OCI-LY1 (cell line): Measurements from ENCODE around the gene DOCK3.

ENCODE experiments used
- H2AFZ ChIP-seq: fragments of 200-600 bp; sonication (generic), shearing (Covaris generic); 2 replicates; pipeline ENCODE4 v1.6.0; 2014; ENCODE audit warnings: antibody characterized with exemption, mild to moderate bottlenecking, low read length
- H3F3A ChIP-seq: fragments of 200-600 bp; sonication (generic), shearing (Covaris generic); 2 replicates; pipeline ENCODE4 v1.6.0; 2014; ENCODE audit warnings: mild to moderate bottlenecking, antibody characterized with exemption, low read length, moderate library complexity; ENCODE audit not compliant: insufficient read depth
- H3K27ac ChIP-seq: fragments of 200-600 bp; sonication (generic); 2 replicates; pipeline ENCODE4 v1.5.1; 2014; ENCODE audit warnings: low read length, mixed run types, mild to moderate bottlenecking, low read depth; ENCODE audit not compliant: poor library complexity, severe bottlenecking
- H3K27me3 ChIP-seq: fragments of 200-600 bp; sonication (generic); 2 replicates; pipeline ENCODE4 v1.6.0; 2014; ENCODE audit warnings: antibody characterized with exemption, mild to moderate bottlenecking, low read length, moderate library complexity; ENCODE audit not compliant: insufficient read depth
- H3K36me3 ChIP-seq: fragments of 200-600 bp; sonication (generic); 2 replicates; pipeline ENCODE4 v1.6.1; 2014; ENCODE audit warnings: mild to moderate bottlenecking, antibody characterized with exemption, low read length, moderate library complexity, mixed read lengths; ENCODE audit not compliant: insufficient read depth
- H3K4me1 ChIP-seq: fragments of 200-600 bp; sonication (generic); 2 replicates; pipeline ENCODE4 v1.5.1; 2014; ENCODE audit warnings: mild to moderate bottlenecking, low read length, moderate library complexity; ENCODE audit not compliant: insufficient read depth, severe bottlenecking
- H3K4me2 ChIP-seq: fragments of 200-600 bp; sonication (generic), shearing (Covaris generic); 2 replicates; pipeline ENCODE4 v1.6.1; 2014; ENCODE audit warnings: low read length
- H3K4me3 ChIP-seq: fragments of 200-600 bp; sonication (generic); 2 replicates; pipeline ENCODE4 v1.5.1; 2014; ENCODE audit warnings: low read length, low read depth, mild to moderate bottlenecking, mixed read lengths; ENCODE audit not compliant: poor library complexity, severe bottlenecking
- H3K79me2 ChIP-seq: fragments of 200-600 bp; shearing (Covaris generic); 2 replicates; pipeline ENCODE4 v1.6.1; 2016; ENCODE audit warnings: mixed run types, low read length, mixed read lengths; ENCODE audit not compliant: insufficient read depth
- H3K9ac ChIP-seq: fragments of 200-600 bp; sonication (generic), shearing (Covaris generic); 2 replicates; pipeline ENCODE4 v1.6.1; 2014; ENCODE audit warnings: mild to moderate bottlenecking, low read length, mixed read lengths
- H3K9me2 ChIP-seq: fragments of 200-600 bp; sonication (generic), shearing (Covaris generic); 2 replicates; pipeline ENCODE4 v1.6.1; 2014; ENCODE audit warnings: low read depth, mild to moderate bottlenecking, low read length, mixed read lengths
- H3K9me3 ChIP-seq: fragments of 200-600 bp; shearing (Covaris generic); 2 replicates; pipeline ENCODE4 v1.6.1; 2014; ENCODE audit warnings: low read length, mixed read lengths
- H4K20me1 ChIP-seq: fragments of 200-600 bp; sonication (generic), shearing (Covaris generic); 2 replicates; pipeline ENCODE4 v1.6.0; 2016; ENCODE audit warnings: mild to moderate bottlenecking, low read length; ENCODE audit not compliant: insufficient read depth
- EZH2 ChIP-seq: fragments of 200-600 bp; sonication (generic), shearing (Covaris generic); IDR thresholded peaks from 2 replicates; pipeline ENCODE4 v1.8.0; 2017; ENCODE audit warnings: borderline replicate concordance, mixed run types, mild to moderate bottlenecking, antibody characterized with exemption, low read length, moderate library complexity, mixed read lengths
- TF ChIP-seq, protein P1 (sequence below): fragments of 200-600 bp; sonication (generic), shearing (Covaris generic); IDR thresholded peaks from 2 replicates; pipeline ENCODE4 v1.5.1; 2017; ENCODE audit warnings: mild to moderate bottlenecking, antibody characterized with exemption, low read length, moderate library complexity, mixed read lengths

Gene DOCK3

DNA sequence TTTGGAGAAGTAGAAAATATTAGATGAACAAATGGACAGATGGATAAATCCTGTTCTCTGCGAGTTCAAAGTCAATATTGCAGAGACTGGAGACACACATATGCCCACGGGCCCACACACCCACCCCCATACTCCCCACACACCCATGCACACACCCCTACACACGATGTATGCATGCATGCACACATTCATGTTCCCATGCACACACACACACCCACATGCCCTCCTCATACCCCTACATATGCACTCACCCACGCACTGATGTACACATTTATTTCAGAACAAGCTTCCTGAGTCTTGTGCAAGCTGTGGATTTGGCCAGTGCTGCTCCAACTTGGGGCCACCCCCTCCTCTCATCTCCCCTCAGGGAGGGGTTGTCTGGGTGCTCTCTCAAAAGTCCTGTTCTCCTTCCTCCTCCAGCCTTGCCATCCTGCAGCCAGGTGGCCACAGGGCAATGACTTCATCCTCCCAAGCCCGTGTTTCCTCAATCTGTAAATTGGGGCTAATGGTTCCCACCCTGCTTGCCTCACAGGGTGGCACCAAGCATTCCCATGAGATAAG is 41.4 kb upstream of the DOCK3 start:
- Histone ChIP-seq H3K9me2 (no peaks in the 10 kb centered on the region), H3K27ac (no peak overlapping the region), H3K9ac (no peak overlapping the region), H2AFZ (no peak overlapping the region), H3K36me3 (no peaks in the 10 kb centered on the region), H3K9me3 (no peaks in the 10 kb centered on the region), H3K4me2 (no peak overlapping the region), H4K20me1 (no peaks in the 10 kb centered on the region), H3K4me1 (no peaks in the 10 kb centered on the region), H3K4me3 (no peak overlapping the region), H3K27me3 (no peaks in the 10 kb centered on the region), H3F3A (no peaks in the 10 kb centered on the region), H3K79me2 (no peaks in the 10 kb centered on the region)
- TF ChIP-seq, protein P1, sequence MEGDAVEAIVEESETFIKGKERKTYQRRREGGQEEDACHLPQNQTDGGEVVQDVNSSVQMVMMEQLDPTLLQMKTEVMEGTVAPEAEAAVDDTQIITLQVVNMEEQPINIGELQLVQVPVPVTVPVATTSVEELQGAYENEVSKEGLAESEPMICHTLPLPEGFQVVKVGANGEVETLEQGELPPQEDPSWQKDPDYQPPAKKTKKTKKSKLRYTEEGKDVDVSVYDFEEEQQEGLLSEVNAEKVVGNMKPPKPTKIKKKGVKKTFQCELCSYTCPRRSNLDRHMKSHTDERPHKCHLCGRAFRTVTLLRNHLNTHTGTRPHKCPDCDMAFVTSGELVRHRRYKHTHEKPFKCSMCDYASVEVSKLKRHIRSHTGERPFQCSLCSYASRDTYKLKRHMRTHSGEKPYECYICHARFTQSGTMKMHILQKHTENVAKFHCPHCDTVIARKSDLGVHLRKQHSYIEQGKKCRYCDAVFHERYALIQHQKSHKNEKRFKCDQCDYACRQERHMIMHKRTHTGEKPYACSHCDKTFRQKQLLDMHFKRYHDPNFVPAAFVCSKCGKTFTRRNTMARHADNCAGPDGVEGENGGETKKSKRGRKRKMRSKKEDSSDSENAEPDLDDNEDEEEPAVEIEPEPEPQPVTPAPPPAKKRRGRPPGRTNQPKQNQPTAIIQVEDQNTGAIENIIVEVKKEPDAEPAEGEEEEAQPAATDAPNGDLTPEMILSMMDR, result no peak
- TF ChIP-seq EZH2, result no peak

DNA sequence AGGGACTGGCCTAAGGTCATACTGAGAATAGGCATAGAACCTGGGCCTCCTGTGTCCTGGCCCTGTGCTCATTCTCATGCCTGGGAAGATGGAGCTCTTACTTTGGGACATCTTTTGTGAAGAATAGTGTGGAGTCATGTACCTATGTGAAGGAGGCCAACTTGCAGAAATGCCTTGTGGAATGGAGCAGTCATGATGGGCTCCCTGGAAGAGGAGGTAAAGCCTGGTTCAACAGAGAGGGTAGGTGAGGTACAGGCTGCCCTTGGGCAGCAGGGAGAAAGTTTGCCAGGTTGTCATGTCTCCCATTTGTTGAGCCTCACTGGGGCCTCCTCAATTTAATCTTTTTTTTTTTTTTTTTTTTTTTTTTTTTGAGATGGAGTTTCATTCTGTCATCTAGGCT is 39.7 kb upstream of the DOCK3 start:
- H3K4me1 ChIP-seq, result no peaks in the 10 kb centered on the region
- H3F3A ChIP-seq, result no peaks in the 10 kb centered on the region
- no peak overlapping the region for H3K27ac ChIP-seq
- no peak overlapping the region for H3K4me2 ChIP-seq
- TF ChIP-seq, protein P1, result no peak
- TF ChIP-seq EZH2, result no peak
- no peaks in the 10 kb centered on the region for H3K9me2 ChIP-seq
- H3K27me3 ChIP-seq, result no peaks in the 10 kb centered on the region
- H2AFZ ChIP-seq, result no peak overlapping the region
- no peak overlapping the region for H3K4me3 ChIP-seq
- no peaks in the 10 kb centered on the region for H3K9me3 ChIP-seq
- H3K79me2 ChIP-seq, result no peaks in the 10 kb centered on the region
- H4K20me1 ChIP-seq, result no peaks in the 10 kb centered on the region
- no peak overlapping the region for H3K9ac ChIP-seq
- no peaks in the 10 kb centered on the region for H3K36me3 ChIP-seq

DNA sequence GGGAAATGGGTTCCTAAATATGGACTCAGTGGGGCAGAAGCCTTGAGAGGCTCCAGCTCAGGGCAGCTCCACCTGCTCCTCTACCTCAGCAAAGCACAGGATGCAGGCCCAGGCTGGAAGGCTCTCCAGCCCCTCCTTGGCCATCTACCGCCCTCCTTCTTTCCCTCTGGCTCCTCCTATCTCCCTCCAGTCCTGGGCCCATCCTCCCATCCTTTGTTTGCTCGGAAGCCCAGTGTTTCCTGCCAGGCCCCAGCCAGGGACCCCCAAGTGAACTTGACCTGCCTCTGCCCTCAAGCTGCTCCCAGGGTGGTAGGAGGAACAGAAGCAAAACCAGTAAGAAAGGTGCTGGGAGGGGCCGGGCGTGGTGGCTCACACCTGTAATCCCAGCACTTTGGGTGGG is 37.7 kb upstream of the DOCK3 start:
- H3K9me2 ChIP-seq, result no peaks in the 10 kb centered on the region
- no peaks in the 10 kb centered on the region for H3K36me3 ChIP-seq
- no peaks in the 10 kb centered on the region for H3K27me3 ChIP-seq
- H3K4me3 ChIP-seq, result no peak overlapping the region
- no peak overlapping the region for H3K27ac ChIP-seq
- TF ChIP-seq, protein P1, result no peak
- no peak for TF ChIP-seq EZH2
- no peaks in the 10 kb centered on the region for H3K9me3 ChIP-seq
- no peak overlapping the region for H3K4me2 ChIP-seq
- no peak overlapping the region for H3K9ac ChIP-seq
- no peaks in the 10 kb centered on the region for H3F3A ChIP-seq
- H2AFZ ChIP-seq, result no peak overlapping the region
- H3K79me2 ChIP-seq, result no peaks in the 10 kb centered on the region
- H3K4me1 ChIP-seq, result no peaks in the 10 kb centered on the region
- H4K20me1 ChIP-seq, result no peaks in the 10 kb centered on the region
